ENCODE measurements around the gene HHATL. TPM values are rescaled to one million over a fixed set of nuclear protein-coding genes. Genes with fewer than 3 reads are reported as not detected.

HHATL gene
- total and polyA plus RNA-seq, 10 of the 15 experiments (the other 5 are each of a cell fraction or from before 2014, with no cell fraction given): not detected

- TF ChIP-seq E2F4 (IDR thresholded peaks at IDR 0.05; ENCODE audit: low read depth, low read length): no peak
- no peak for TF ChIP-seq SMAD5 (IDR thresholded peaks at IDR 0.05; ENCODE audit: low read depth)
- no peak for TF ChIP-seq BCLAF1 (IDR thresholded peaks at IDR 0.05)
- TF ChIP-seq FOS (IDR thresholded peaks at IDR 0.05; ENCODE audit: borderline replicate concordance, extremely low read depth, insufficient read length): no peak
- TF ChIP-seq REST (IDR thresholded peaks at IDR 0.05; ENCODE audit: low read depth, low read length): no peak
- TF ChIP-seq BCL3 (IDR thresholded peaks at IDR 0.05; ENCODE audit: borderline replicate concordance, insufficient read depth, low read depth, low read length, poor library complexity, severe bottlenecking): no peak
- no peak for TF ChIP-seq MYC (IDR thresholded peaks at IDR 0.05; ENCODE audit: insufficient read depth, insufficient read length, insufficient replicate concordance, low read length, severe bottlenecking)
- TF ChIP-seq SMARCA5 (IDR thresholded peaks at IDR 0.05): no peak
These were observed 33.0 kb upstream of the HHATL start (continued) for GRCh38 chr3:42735615-42736014.
